ENCODE measurements around the gene RBMS1. TPM values are rescaled to one million over a fixed set of nuclear protein-coding genes. Genes with fewer than 3 reads are reported as not detected.

Gene RBMS1
- total RNA-seq, 1 donor from 2014 or later, result 93.3 TPM

GRCh38 chr2:160375802-160376469 lies 117.7 kb downstream of the RBMS1 start:
- Histone ChIP-seq H3K4me3 (no peak overlapping the region), H3K27me3 (no peaks in the 10 kb centered on the region), H3K36me3 (no peaks in the 10 kb centered on the region), H3K9me3 (no peaks in the 10 kb centered on the region), H3K27ac (no peak overlapping the region), H3K4me1 (peaks cover 99% of the 10 kb centered on the region)
- TF ChIP-seq POLR2A (IDR thresholded peaks at IDR 0.05) (no peak), POLR2AphosphoS5 (IDR thresholded peaks at IDR 0.05; ENCODE audit: insufficient read depth in 1 of 2, low read depth in 1 of 2) (peak in 1 of 2 donors; percentile 40), CTCF (IDR thresholded peaks at IDR 0.05) (no peak)
- DNase-seq (ENCODE audit: extremely low spot score in 2 of 2), result no peak
- intact Hi-C loops (cut with DNase I), result no loop called here

- intact Hi-C loops (cut with DNase I), result no loop called here
- no peak overlapping the region for H3K4me3 ChIP-seq
- peaks cover 99% of the 10 kb centered on the region for H3K4me1 ChIP-seq
- no peaks in the 10 kb centered on the region for H3K9me3 ChIP-seq
- H3K27ac ChIP-seq, result peak overlapping the region; percentile 14
- no peak for DNase-seq (ENCODE audit: extremely low spot score in 2 of 2)
- no peaks in the 10 kb centered on the region for H3K27me3 ChIP-seq
- no peaks in the 10 kb centered on the region for H3K36me3 ChIP-seq
- TF ChIP-seq CTCF (IDR thresholded peaks at IDR 0.05) (no peak), POLR2A (IDR thresholded peaks at IDR 0.05) (no peak), POLR2AphosphoS5 (IDR thresholded peaks at IDR 0.05; ENCODE audit: insufficient read depth in 1 of 2, low read depth in 1 of 2) (no peak)
Measured at GRCh38 chr2:160375037-160375436, 118.6 kb downstream of the RBMS1 start.

GRCh38 chr2:160373666-160374065 lies 119.9 kb downstream of the RBMS1 start:
- H3K36me3 ChIP-seq, result no peaks in the 10 kb centered on the region
- no peaks in the 10 kb centered on the region for H3K27me3 ChIP-seq
- no peak overlapping the region for H3K4me3 ChIP-seq
- intact Hi-C loops (cut with DNase I), result no loop called here
- H3K9me3 ChIP-seq, result no peaks in the 10 kb centered on the region
- H3K4me1 ChIP-seq, result peaks cover 100% of the 10 kb centered on the region
- TF ChIP-seq POLR2A (IDR thresholded peaks at IDR 0.05) (no peak), CTCF (IDR thresholded peaks at IDR 0.05) (no peak), POLR2AphosphoS5 (IDR thresholded peaks at IDR 0.05; ENCODE audit: insufficient read depth in 1 of 2, low read depth in 1 of 2) (no peak)
- DNase-seq (ENCODE audit: extremely low spot score in 2 of 2), result no peak
- H3K27ac ChIP-seq, result no peak overlapping the region

GRCh38 chr2:160373263-160373662 lies 120.3 kb downstream of the RBMS1 start:
- H3K9me3 ChIP-seq, result no peaks in the 10 kb centered on the region
- DNase-seq (ENCODE audit: extremely low spot score in 2 of 2), result no peak
- TF ChIP-seq POLR2AphosphoS5 (IDR thresholded peaks at IDR 0.05; ENCODE audit: insufficient read depth in 1 of 2, low read depth in 1 of 2) (no peak), CTCF (IDR thresholded peaks at IDR 0.05) (no peak), POLR2A (IDR thresholded peaks at IDR 0.05) (no peak)
- H3K27ac ChIP-seq, result no peak overlapping the region
- intact Hi-C loops (cut with DNase I), result no loop called here
- peaks cover 100% of the 10 kb centered on the region for H3K4me1 ChIP-seq
- no peaks in the 10 kb centered on the region for H3K27me3 ChIP-seq
- H3K36me3 ChIP-seq, result no peaks in the 10 kb centered on the region
- no peak overlapping the region for H3K4me3 ChIP-seq

GRCh38 chr2:160372585-160372984 lies 121.0 kb downstream of the RBMS1 start:
- intact Hi-C loops (cut with DNase I), result no loop called here
- H3K4me1 ChIP-seq, result peaks cover 100% of the 10 kb centered on the region
- no peak overlapping the region for H3K4me3 ChIP-seq
- no peak for DNase-seq (ENCODE audit: extremely low spot score in 2 of 2)
- no peak for TF ChIP-seq CTCF (IDR thresholded peaks at IDR 0.05)
- no peak for TF ChIP-seq POLR2A (IDR thresholded peaks at IDR 0.05)
- no peak for TF ChIP-seq POLR2AphosphoS5 (IDR thresholded peaks at IDR 0.05; ENCODE audit: insufficient read depth in 1 of 2, low read depth in 1 of 2)
- no peak overlapping the region for H3K27ac ChIP-seq
- H3K9me3 ChIP-seq, result no peaks in the 10 kb centered on the region
- no peaks in the 10 kb centered on the region for H3K27me3 ChIP-seq
- no peaks in the 10 kb centered on the region for H3K36me3 ChIP-seq

Measured in vagina (tissue), 2 donors.